CD4-positive, alpha-beta T cell (primary cell): Measurements from ENCODE around the gene HYKK. TPM values are rescaled to one million over a fixed set of nuclear protein-coding genes. Genes with fewer than 3 reads are reported as not detected.
"Not testable (repeated sequence)": the region's sequence is repeated elsewhere in the genome, so short reads cannot be mapped to it uniquely, and the experiment has no call there.

Experiments
- ATAC-seq: fragments of 200-7000 bp; cut with Tn5 transposase; one replicate; pipeline ENCODE4 v1.10.0; 2022; ENCODE audit warnings: mild to moderate bottlenecking; ENCODE audit not compliant: poor library complexity
- CTCF ChIA-PET: fragments of 350-600 bp; sonication (Branson Sonifier 250); formaldehyde crosslinking; loops from one replicate; lab custom pipeline; 2021; ENCODE audit warnings: antibody characterized with exemption, inconsistent platforms; lab: Charles Lee
- POLR2A ChIA-PET: fragments of 350-600 bp; sonication (Branson Sonifier 250); formaldehyde crosslinking; loops from one replicate; lab custom pipeline; 2021; ENCODE audit warnings: antibody characterized with exemption, inconsistent platforms; lab: Charles Lee
- DNase-seq, 14 experiments: peaks; one replicate each; pipeline ENCODE4 v3.0.0-alpha.2; 2013 to 2020; ENCODE audit warnings: mixed read lengths in 2 of 14
- H3K27ac ChIP-seq, 2 donors: one replicate each; pipeline versions ENCODE4 v1.5.1 to v1.7.0; 2013; ENCODE audit warnings: low read length in 2 of 2, low read depth in 1 of 2, mild to moderate bottlenecking in 1 of 2
- H3K27me3 ChIP-seq, 2 experiments: 1 replicate in 1 of 2; 2 replicates in 1 of 2; pipeline versions ENCODE4 v1.6.1 to v1.7.0; 2013; ENCODE audit warnings: low read length in 2 of 2, control low read depth in 1 of 2, mild to moderate bottlenecking in 1 of 2, moderate library complexity in 1 of 2; ENCODE audit not compliant: insufficient read depth in 2 of 2, control insufficient read depth in 1 of 2
- H3K36me3 ChIP-seq: one replicate; pipeline ENCODE4 v1.6.1; 2013; ENCODE audit warnings: low read length, control low read depth; ENCODE audit not compliant: insufficient read depth
- H3K4me1 ChIP-seq: one replicate; pipeline ENCODE4 v1.6.1; 2013; ENCODE audit warnings: low read length, control low read depth; ENCODE audit not compliant: insufficient read depth
- H3K4me3 ChIP-seq: one replicate; pipeline ENCODE4 v1.5.1; 2013; ENCODE audit warnings: mild to moderate bottlenecking, low read length, moderate library complexity
- H3K9me3 ChIP-seq, 2 experiments: 1 replicate in 1 of 2; 2 replicates in 1 of 2; pipeline versions ENCODE4 v1.6.1 to v1.7.0; 2013; ENCODE audit warnings: low read length in 2 of 2, mild to moderate bottlenecking in 2 of 2, control low read depth in 1 of 2, moderate library complexity in 1 of 2; ENCODE audit not compliant: control insufficient read depth in 1 of 2, insufficient read depth in 1 of 2
- H3K27ac Mint-ChIP-seq: one replicate; pipeline ENCODE4 v1.8.0; 2020; ENCODE audit warnings: mixed read lengths
- H3K27me3 Mint-ChIP-seq: one replicate; pipeline ENCODE4 v1.8.0; 2021; ENCODE audit warnings: mixed read lengths
- H3K36me3 Mint-ChIP-seq: one replicate; pipeline ENCODE4 v1.8.0; 2021; ENCODE audit warnings: low read depth, mixed read lengths
- H3K4me1 Mint-ChIP-seq: one replicate; pipeline ENCODE4 v1.8.0; 2021; ENCODE audit warnings: low read depth, mixed read lengths
- H3K4me3 Mint-ChIP-seq: one replicate; pipeline ENCODE4 v1.8.0; 2020; ENCODE audit warnings: mild to moderate bottlenecking, mixed read lengths
- H3K9me3 Mint-ChIP-seq: one replicate; pipeline ENCODE4 v1.8.0; 2020; ENCODE audit warnings: mixed read lengths
- CTCF ChIP-seq: fragments of 200-600 bp; IDR thresholded peaks from one replicate; pipeline ENCODE4 v1.8.0; 2022; ENCODE audit warnings: antibody characterized with exemption, mild to moderate bottlenecking
- intact Hi-C, 2 experiments: fragments of 100-400 bp; cut with DNase I in 1 of 2; cut with micrococcal nuclease in 1 of 2; formaldehyde crosslinking; loops; one replicate each; pipeline versions ENCODE4 v1.15.1 to v1.9.0; 2023 to 2025; cut with DNase I, micrococcal nuclease
- total RNA-seq, 174 experiments: library from RNA in 2 of 174; stranded (reverse) in 2 of 174; gene quantifications; one replicate each; pipeline ENCODE4 v1.2.3 and lab custom pipeline; 2021 to 2026

HYKK gene
- total RNA-seq, 2 experiments from 2014 or later, result 1.8 to 2.3 TPM

- H3K4me3 Mint-ChIP-seq, result peak overlapping the region; percentile 73
- Histone ChIP-seq H3K27ac (no peak overlapping the region), H3K36me3 (peaks cover 8% of the 10 kb centered on the region), H3K4me3 (no peak overlapping the region), H3K27me3 (no peaks in the 10 kb centered on the region), H3K4me1 (peaks cover 26% of the 10 kb centered on the region), H3K9me3 (no peaks in the 10 kb centered on the region)
- no peaks in the 10 kb centered on the region for H3K9me3 Mint-ChIP-seq
- no peak for TF ChIP-seq CTCF
- ATAC-seq (no peak), DNase-seq (no peak)
- ChIA-PET POLR2A (no interaction called here), CTCF (no interaction called here)
- H3K4me1 Mint-ChIP-seq, result peaks cover 27% of the 10 kb centered on the region
- intact Hi-C loops, result loop anchor here in 1 of 2 experiments (10.0 kb wide), 1 partner anchor 366 kb away; no protein-coding TSS in a partner anchor
- no peaks in the 10 kb centered on the region for H3K27me3 Mint-ChIP-seq
- H3K36me3 Mint-ChIP-seq, result peaks cover 36% of the 10 kb centered on the region
- H3K27ac Mint-ChIP-seq, result peak overlapping the region; percentile 99
Observed at GRCh38 chr15:78538358-78538757, 31.0 kb downstream of the HYKK start.

GRCh38 chr15:78539464-78540140 is 32.2 kb downstream of the HYKK start:
- H3K27me3 Mint-ChIP-seq, CTCF ChIA-PET, H3K27me3 ChIP-seq, H3K9me3 Mint-ChIP-seq, ATAC-seq, H3K9me3 ChIP-seq: not testable (repeated sequence)
- Mint-ChIP-seq H3K4me3 (peak overlapping the region; percentile 93), H3K36me3 (peaks cover 48% of the 10 kb centered on the region), H3K27ac (peak overlapping the region; percentile 99), H3K4me1 (peaks cover 29% of the 10 kb centered on the region)
- peaks cover 20% of the 10 kb centered on the region for H3K36me3 ChIP-seq
- intact Hi-C loops, result loop anchor here (1.0 to 10.0 kb wide), 6 partner anchors 25 to 365 kb away; partner anchors contain the start of genes CHRNA5 (in 2 of the 2) and IREB2 (in 1 of the 2)
- peaks cover 30% of the 10 kb centered on the region for H3K4me1 ChIP-seq
- DNase-seq, result peak in 2 of 14 experiments; percentile 6 to 17
- H3K4me3 ChIP-seq, result peak overlapping the region; percentile 77
- POLR2A ChIA-PET, result interaction anchor here (0.6 to 3.9 kb wide), 16 partner anchors 13 to 333 kb away, joined by 3 to 51 read pairs (median 6); partner anchors contain the start of genes CHRNA5, DNAJA4, HYKK and IREB2
- peak overlapping the region; percentile 92 to 97 for H3K27ac ChIP-seq

- ATAC-seq (peak; percentile 84), DNase-seq (peak; percentile 87 to 96 (median 93))
- Mint-ChIP-seq H3K27ac (peak within 1 kb of the TSS; percentile 99), H3K4me3 (peak within 1 kb of the TSS; percentile 93), H3K36me3 (peaks cover 54% of the 10 kb centered on the region), H3K9me3 (no peaks in the 10 kb centered on the region), H3K4me1 (peaks cover 32% of the 10 kb centered on the region), H3K27me3 (no peaks in the 10 kb centered on the region)
- Histone ChIP-seq H3K9me3 (no peaks in the 10 kb centered on the region), H3K27ac (peak within 1 kb of the TSS; percentile 92 to 97), H3K4me1 (peaks cover 30% of the 10 kb centered on the region), H3K27me3 (no peaks in the 10 kb centered on the region), H3K4me3 (peak within 1 kb of the TSS; percentile 77), H3K36me3 (peaks cover 27% of the 10 kb centered on the region)
- ChIA-PET POLR2A (interaction anchor here (0.6 to 3.9 kb wide), 20 partner anchors 9 to 333 kb away, joined by 3 to 51 read pairs (median 5); partner anchors contain the start of genes CHRNA5, DNAJA4, HYKK and IREB2), CTCF (interaction anchor here (1.9 kb wide), 1 partner anchor 10 kb away, joined by 5 read pairs; no protein-coding TSS in a partner anchor)
- intact Hi-C loops, result loop anchor here (1.0 to 10.0 kb wide), 5 partner anchors 24 to 236 kb away; partner anchors contain the start of genes CHRNA5 (in 2 of the 2) and IREB2 (in 1 of the 2)
- no peak for TF ChIP-seq CTCF
Observed at GRCh38 chr15:78540141-78540870, 32.9 kb downstream of the HYKK start, which contains the start of gene PSMA4. TSS of gene PSMA4 (plus strand) at chr15:78540444. CDS start at chr15:78541928, 1,484 bp downstream.
